HEK293T (cell line): Measurements from ENCODE around the gene DUSP6.

ENCODE experiments used
- ARNT ChIP-seq: fragments of 450-650 bp; IDR thresholded peaks from 2 replicates; pipeline ENCODE4 v1.6.1; 2017; ENCODE audit warnings: mild to moderate bottlenecking
- ELF4 ChIP-seq: fragments of 450-650 bp; IDR thresholded peaks from 2 replicates; pipeline ENCODE4 v1.6.1; 2017; ENCODE audit warnings: antibody characterized with exemption
- FOXA1 ChIP-seq: fragments of 450-650 bp; IDR thresholded peaks from 2 replicates; pipeline ENCODE4 v1.6.1; 2016; ENCODE audit warnings: mild to moderate bottlenecking
- FOXM1 ChIP-seq: fragments of 450-650 bp; IDR thresholded peaks from 2 replicates; pipeline ENCODE4 v1.6.1; 2017; ENCODE audit warnings: mild to moderate bottlenecking, borderline replicate concordance
- L3MBTL2 ChIP-seq: fragments of 450-650 bp; conservative IDR thresholded peaks from 2 replicates; pipeline ENCODE4 v1.6.1; 2016; ENCODE audit warnings: mild to moderate bottlenecking
- LEF1 ChIP-seq: fragments of 450-650 bp; IDR thresholded peaks from 2 replicates; pipeline ENCODE4 v1.6.1; 2017; ENCODE audit warnings: mild to moderate bottlenecking, borderline replicate concordance
- NFRKB ChIP-seq: fragments of 450-650 bp; IDR thresholded peaks from 2 replicates; pipeline ENCODE4 v1.6.1; 2016; ENCODE audit warnings: mild to moderate bottlenecking, moderate library complexity
- SP1 ChIP-seq: fragments of 450-650 bp; IDR thresholded peaks from 2 replicates; pipeline ENCODE4 v1.6.1; 2017
- SUZ12 ChIP-seq: fragments of 450-650 bp; IDR thresholded peaks from 2 replicates; pipeline ENCODE4 v1.6.1; 2016; ENCODE audit warnings: mild to moderate bottlenecking
- TARDBP ChIP-seq: fragments of 450-650 bp; IDR thresholded peaks from 2 replicates; pipeline ENCODE4 v1.6.1; 2016
- TF ChIP-seq, protein P1 (sequence below): fragments of 450-650 bp; IDR thresholded peaks from 2 replicates; pipeline ENCODE4 v1.6.1; 2016

DNA sequence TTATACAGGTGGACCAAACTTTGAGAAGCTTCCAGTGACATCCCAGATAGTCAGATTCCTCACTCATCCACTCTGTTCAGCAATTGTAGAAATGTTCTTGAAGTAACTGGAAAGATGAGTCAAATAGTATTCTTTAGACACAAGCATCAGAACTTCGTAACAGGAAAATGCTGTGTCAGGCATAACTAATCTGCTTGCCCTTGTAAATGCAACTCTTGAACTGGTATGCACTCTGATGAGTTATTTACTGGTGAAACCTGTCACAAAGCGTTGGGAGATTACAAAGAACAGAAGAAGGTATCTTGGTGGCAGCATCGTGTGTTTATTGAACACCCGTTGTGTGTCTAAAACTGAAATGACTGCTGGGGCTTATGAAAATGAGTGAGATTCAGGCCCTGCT is 10.8 kb upstream of the DUSP6 start:
- no peak for TF ChIP-seq NFRKB
- TF ChIP-seq SP1, result no peak
- no peak for TF ChIP-seq FOXA1
- TF ChIP-seq LEF1, result no peak
- TF ChIP-seq, protein P1, sequence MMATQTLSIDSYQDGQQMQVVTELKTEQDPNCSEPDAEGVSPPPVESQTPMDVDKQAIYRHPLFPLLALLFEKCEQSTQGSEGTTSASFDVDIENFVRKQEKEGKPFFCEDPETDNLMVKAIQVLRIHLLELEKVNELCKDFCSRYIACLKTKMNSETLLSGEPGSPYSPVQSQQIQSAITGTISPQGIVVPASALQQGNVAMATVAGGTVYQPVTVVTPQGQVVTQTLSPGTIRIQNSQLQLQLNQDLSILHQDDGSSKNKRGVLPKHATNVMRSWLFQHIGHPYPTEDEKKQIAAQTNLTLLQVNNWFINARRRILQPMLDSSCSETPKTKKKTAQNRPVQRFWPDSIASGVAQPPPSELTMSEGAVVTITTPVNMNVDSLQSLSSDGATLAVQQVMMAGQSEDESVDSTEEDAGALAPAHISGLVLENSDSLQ, result no peak
- TF ChIP-seq FOXM1, result no peak
- no peak for TF ChIP-seq L3MBTL2
- TF ChIP-seq SUZ12, result no peak
- no peak for TF ChIP-seq ELF4
- no peak for TF ChIP-seq TARDBP
- no peak for TF ChIP-seq ARNT
